NCI-H1105 (cell line): ENCODE data around the gene IRX1.

Experiments used
- DNase-seq: peaks from one replicate; lab custom pipeline; 2025; lab: John Stamatoyannopoulos, UW

Gene IRX1

GRCh38 chr5:3595006-3595961 is at the start of gene IRX1:
TSS of gene IRX1 (plus strand) at chr5:3595832. CDS start at chr5:3596106, 274 bp downstream.
- DNase-seq: peak; percentile 50

- DNase-seq: no peak
Measured at GRCh38 chr5:3546028-3546427, 49.6 kb upstream of the IRX1 start.

- DNase-seq: no peak
Measured at GRCh38 chr5:3564116-3564515, 31.5 kb upstream of the IRX1 start.

- DNase-seq: no peak
Measured at GRCh38 chr5:3564827-3565518, 30.7 kb upstream of the IRX1 start.

GRCh38 chr5:3584724-3585531 is 10.7 kb upstream of the IRX1 start:
- DNase-seq: no peak

GRCh38 chr5:3590161-3590966 is 5.3 kb upstream of the IRX1 start:
- DNase-seq: peak; percentile 75

GRCh38 chr5:3590967-3591900 is 4.4 kb upstream of the IRX1 start:
- DNase-seq: no peak

- no peak for DNase-seq
Measured at GRCh38 chr5:3592298-3592697, 3.3 kb upstream of the IRX1 start.

GRCh38 chr5:3593771-3594509 is 1.7 kb upstream of the IRX1 start:
- DNase-seq: peak; percentile 30

GRCh38 chr5:3594510-3595005 is 1.1 kb upstream of the IRX1 start:
- DNase-seq: peak; percentile 5

- no peak for DNase-seq
Measured at GRCh38 chr5:3596261-3596825, 711 bp downstream of the IRX1 start.

GRCh38 chr5:3596857-3597166 is 1.2 kb downstream of the IRX1 start:
- DNase-seq: no peak

GRCh38 chr5:3597167-3598007 is 1.8 kb downstream of the IRX1 start:
- no peak for DNase-seq

- DNase-seq: no peak
Measured at GRCh38 chr5:3598207-3598606, 2.6 kb downstream of the IRX1 start.

- no peak for DNase-seq
Measured at GRCh38 chr5:3598769-3599211, 3.2 kb downstream of the IRX1 start.

GRCh38 chr5:3599226-3600105 is 3.8 kb downstream of the IRX1 start:
- no peak for DNase-seq
